GM21737 (cell line): ENCODE data around the gene RALGPS1.

Source experiments
- ATAC-seq: cut with Tn5 transposase; IDR thresholded peaks from one replicate; pipeline ENCODE4 v1.9.1; 2021; ENCODE audit warnings: mild to moderate bottlenecking, moderate library complexity; ENCODE audit not compliant: unreplicated experiment

The RALGPS1 gene

GRCh38 chr9:126953041-126953809 lies 38.6 kb downstream of the RALGPS1 start:
- no peak for ATAC-seq

GRCh38 chr9:126955811-126956210 lies 41.2 kb downstream of the RALGPS1 start:
- no peak for ATAC-seq

- ATAC-seq: no peak
These were observed 42.5 kb downstream of the RALGPS1 start for GRCh38 chr9:126956917-126957686.

- ATAC-seq: no peak
These were observed 43.1 kb downstream of the RALGPS1 start for GRCh38 chr9:126957687-126958053.

GRCh38 chr9:126959336-126959735 lies 44.8 kb downstream of the RALGPS1 start:
- no peak for ATAC-seq

- ATAC-seq: no peak
These were observed 45.3 kb downstream of the RALGPS1 start for GRCh38 chr9:126959917-126960316.

- ATAC-seq: no peak
These were observed 47.8 kb downstream of the RALGPS1 start for GRCh38 chr9:126962336-126962735.

- ATAC-seq: no peak
These were observed 50.5 kb downstream of the RALGPS1 start for GRCh38 chr9:126965077-126965476.

- no peak for ATAC-seq
These were observed 51.2 kb downstream of the RALGPS1 start for GRCh38 chr9:126965541-126966428.

GRCh38 chr9:126971261-126971660 lies 56.7 kb downstream of the RALGPS1 start:
- no peak for ATAC-seq

GRCh38 chr9:126973651-126974529 lies 59.3 kb downstream of the RALGPS1 start:
- ATAC-seq: no peak

- no peak for ATAC-seq
These were observed 60.0 kb downstream of the RALGPS1 start for GRCh38 chr9:126974594-126974993.

- ATAC-seq: no peak
These were observed 61.0 kb downstream of the RALGPS1 start for GRCh38 chr9:126975327-126976220.

- no peak for ATAC-seq
These were observed 64.9 kb downstream of the RALGPS1 start for GRCh38 chr9:126979461-126979860.

- no peak for ATAC-seq
These were observed 65.6 kb downstream of the RALGPS1 start for GRCh38 chr9:126980231-126980630.

GRCh38 chr9:126981218-126981617 lies 66.6 kb downstream of the RALGPS1 start:
- no peak for ATAC-seq

- ATAC-seq: no peak
These were observed 67.8 kb downstream of the RALGPS1 start for GRCh38 chr9:126982215-126983002.

GRCh38 chr9:126983767-126984166 lies 69.2 kb downstream of the RALGPS1 start:
- no peak for ATAC-seq

GRCh38 chr9:126984969-126985368 lies 70.4 kb downstream of the RALGPS1 start:
- ATAC-seq: no peak
